Vagina (tissue), 2 donors: ENCODE data around the gene NXPH3.

ENCODE experiments used
- POLR2A ChIP-seq, 2 donors: fragments of 450-650 bp; IDR thresholded peaks; one replicate each; pipeline ENCODE4 v1.6.1; 2017; ENCODE audit warnings: antibody characterized with exemption in 2 of 2, mild to moderate bottlenecking in 2 of 2, moderate library complexity in 2 of 2
- POLR2AphosphoS5 ChIP-seq, 2 donors: sonication (generic); formaldehyde crosslinking; IDR thresholded peaks; one replicate each; pipeline ENCODE4 v1.9.0; 2017; ENCODE audit warnings: antibody characterized with exemption in 2 of 2, mild to moderate bottlenecking in 2 of 2, low read depth in 1 of 2; ENCODE audit not compliant: insufficient read depth in 1 of 2
- TF ChIP-seq, protein P1 (sequence below), 3 experiments: fragments of 450-650 bp in 2 of 3; fragments of 200-600 bp in 1 of 3; sonication (generic) in 1 of 3; IDR thresholded peaks; one replicate each; pipeline ENCODE4 v1.5.1; 2017 to 2019; ENCODE audit warnings: antibody characterized with exemption in 3 of 3, mild to moderate bottlenecking in 2 of 3, moderate library complexity in 2 of 3

- TF ChIP-seq, protein P1, sequence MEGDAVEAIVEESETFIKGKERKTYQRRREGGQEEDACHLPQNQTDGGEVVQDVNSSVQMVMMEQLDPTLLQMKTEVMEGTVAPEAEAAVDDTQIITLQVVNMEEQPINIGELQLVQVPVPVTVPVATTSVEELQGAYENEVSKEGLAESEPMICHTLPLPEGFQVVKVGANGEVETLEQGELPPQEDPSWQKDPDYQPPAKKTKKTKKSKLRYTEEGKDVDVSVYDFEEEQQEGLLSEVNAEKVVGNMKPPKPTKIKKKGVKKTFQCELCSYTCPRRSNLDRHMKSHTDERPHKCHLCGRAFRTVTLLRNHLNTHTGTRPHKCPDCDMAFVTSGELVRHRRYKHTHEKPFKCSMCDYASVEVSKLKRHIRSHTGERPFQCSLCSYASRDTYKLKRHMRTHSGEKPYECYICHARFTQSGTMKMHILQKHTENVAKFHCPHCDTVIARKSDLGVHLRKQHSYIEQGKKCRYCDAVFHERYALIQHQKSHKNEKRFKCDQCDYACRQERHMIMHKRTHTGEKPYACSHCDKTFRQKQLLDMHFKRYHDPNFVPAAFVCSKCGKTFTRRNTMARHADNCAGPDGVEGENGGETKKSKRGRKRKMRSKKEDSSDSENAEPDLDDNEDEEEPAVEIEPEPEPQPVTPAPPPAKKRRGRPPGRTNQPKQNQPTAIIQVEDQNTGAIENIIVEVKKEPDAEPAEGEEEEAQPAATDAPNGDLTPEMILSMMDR (IDR thresholded peaks at IDR 0.05): no peak
- TF ChIP-seq POLR2A (IDR thresholded peaks at IDR 0.05) (no peak), POLR2AphosphoS5 (IDR thresholded peaks at IDR 0.05; ENCODE audit: insufficient read depth in 1 of 2, low read depth in 1 of 2) (no peak)
These were observed 47.6 kb upstream of the NXPH3 start for GRCh38 chr17:49527927-49528651.
